ENCODE data around the gene ADM. TPM values are rescaled to one million over a fixed set of nuclear protein-coding genes. Genes with fewer than 3 reads are reported as not detected.

Gene ADM
- polyA plus RNA-seq, 4 donors: 8.0 to 36.3 (median 28.7) TPM

DNA sequence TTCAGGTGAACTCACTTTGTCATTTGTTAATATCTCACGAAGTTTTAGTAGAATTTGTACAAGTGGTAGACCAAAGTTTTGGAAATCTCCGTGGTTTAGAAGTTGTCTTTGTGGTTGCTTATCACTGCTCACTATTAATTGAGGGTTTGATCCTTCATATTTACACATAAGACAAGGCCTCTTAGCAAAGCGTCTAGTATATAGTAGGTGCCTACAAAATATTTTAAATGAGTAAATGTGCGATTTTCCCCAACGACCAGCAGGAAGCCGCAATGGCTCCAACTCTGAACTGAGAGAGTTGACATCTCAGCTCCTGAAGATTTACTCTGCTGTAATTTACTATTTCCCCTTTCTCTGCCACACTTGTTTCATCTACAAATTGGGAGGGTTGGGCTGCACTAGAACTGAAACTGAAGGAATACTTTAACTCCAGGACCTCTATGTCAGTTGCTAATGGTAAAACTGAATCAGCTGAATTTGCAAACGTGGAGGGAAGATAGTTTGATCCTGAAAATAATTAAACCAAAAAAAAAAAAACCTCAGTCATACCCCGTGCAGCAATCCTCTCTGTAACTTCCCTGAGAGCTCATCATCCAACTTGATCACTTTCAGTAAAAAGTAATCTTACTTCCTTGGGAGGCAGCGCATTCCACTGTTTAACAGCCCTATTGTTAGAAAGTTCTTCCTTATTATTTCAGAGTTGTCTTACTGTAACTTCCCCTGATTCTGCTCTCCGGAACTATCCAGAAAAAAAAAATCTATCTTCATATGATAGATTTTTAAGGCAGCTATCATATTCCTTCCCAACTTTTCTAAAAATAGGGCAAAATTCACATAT lies 9.6 kb upstream of the ADM start:
- H3K27me3 ChIP-seq (ENCODE audit: control insufficient read depth in 3 of 3, insufficient read depth in 3 of 3, low read length in 3 of 3): no peaks in the 10 kb centered on the region
- H3K36me3 ChIP-seq (ENCODE audit: control insufficient read depth in 3 of 3, insufficient read depth in 2 of 3, low read depth in 1 of 3, low read length in 3 of 3): peaks cover 0 to 1% (median 0%) of the 10 kb centered on the region in 3 donors
- DNase-seq: no peak
- H3K4me3 ChIP-seq (ENCODE audit: low read depth in 1 of 3, low read length in 3 of 3): peak overlapping the region in 2 of 3 donors; percentile 80 to 92
- peak overlapping the region in 2 of 3 donors; percentile 91 to 98 for H3K27ac ChIP-seq (ENCODE audit: low read depth in 1 of 3, low read length in 2 of 3)
- WGBS, 3 donors: 23 to 34% (median 28%) methylated on average over 10 of the region's 10 CpGs
- H3K4me1 ChIP-seq (ENCODE audit: control insufficient read depth in 3 of 3, insufficient read depth in 2 of 3, low read depth in 1 of 3, low read length in 2 of 3): peaks cover 0 to 30% (median 0%) of the 10 kb centered on the region in 3 donors
- H3K9me3 ChIP-seq (ENCODE audit: control insufficient read depth in 2 of 2, insufficient read depth in 1 of 2, low read depth in 1 of 2, low read length in 1 of 2): no peaks in the 10 kb centered on the region
- FAIRE-seq: no peak

DNA sequence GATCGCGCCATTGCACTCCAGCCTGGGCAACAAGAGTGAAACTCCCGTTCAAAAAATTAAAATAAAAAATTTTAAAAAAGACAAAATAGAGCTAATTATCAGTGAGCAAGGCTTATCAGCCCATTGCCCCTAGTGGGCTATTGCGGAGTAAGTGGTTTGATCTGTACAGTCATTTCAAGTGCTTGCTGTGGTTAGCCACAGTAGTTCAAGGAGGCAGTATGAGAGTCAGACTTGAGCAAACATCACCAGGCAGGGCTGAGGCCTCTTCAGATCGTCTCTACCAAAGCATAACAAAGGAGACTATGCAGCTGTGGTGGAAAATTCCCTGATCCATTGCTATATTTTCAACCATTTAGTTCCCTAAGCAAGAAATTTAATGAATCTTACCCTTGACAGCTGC lies 6.5 kb upstream of the ADM start:
- peak in 1 of 2 donors; percentile 31 for DNase-seq
- no peaks in the 10 kb centered on the region for H3K9me3 ChIP-seq (ENCODE audit: control insufficient read depth in 2 of 2, insufficient read depth in 1 of 2, low read depth in 1 of 2, low read length in 1 of 2)
- 73 to 87% (median 81%) methylated on average over 5 of the region's 5 CpGs for WGBS, 3 donors
- H3K36me3 ChIP-seq (ENCODE audit: control insufficient read depth in 3 of 3, insufficient read depth in 2 of 3, low read depth in 1 of 3, low read length in 3 of 3): no peaks in the 10 kb centered on the region
- FAIRE-seq: no peak
- H3K27ac ChIP-seq (ENCODE audit: low read depth in 1 of 3, low read length in 2 of 3): no peak overlapping the region
- H3K27me3 ChIP-seq (ENCODE audit: control insufficient read depth in 3 of 3, insufficient read depth in 3 of 3, low read length in 3 of 3): no peaks in the 10 kb centered on the region
- no peak overlapping the region for H3K4me3 ChIP-seq (ENCODE audit: low read depth in 1 of 3, low read length in 3 of 3)
- H3K4me1 ChIP-seq (ENCODE audit: control insufficient read depth in 3 of 3, insufficient read depth in 2 of 3, low read depth in 1 of 3, low read length in 2 of 3): peaks cover 0 to 15% (median 0%) of the 10 kb centered on the region in 3 donors

DNA sequence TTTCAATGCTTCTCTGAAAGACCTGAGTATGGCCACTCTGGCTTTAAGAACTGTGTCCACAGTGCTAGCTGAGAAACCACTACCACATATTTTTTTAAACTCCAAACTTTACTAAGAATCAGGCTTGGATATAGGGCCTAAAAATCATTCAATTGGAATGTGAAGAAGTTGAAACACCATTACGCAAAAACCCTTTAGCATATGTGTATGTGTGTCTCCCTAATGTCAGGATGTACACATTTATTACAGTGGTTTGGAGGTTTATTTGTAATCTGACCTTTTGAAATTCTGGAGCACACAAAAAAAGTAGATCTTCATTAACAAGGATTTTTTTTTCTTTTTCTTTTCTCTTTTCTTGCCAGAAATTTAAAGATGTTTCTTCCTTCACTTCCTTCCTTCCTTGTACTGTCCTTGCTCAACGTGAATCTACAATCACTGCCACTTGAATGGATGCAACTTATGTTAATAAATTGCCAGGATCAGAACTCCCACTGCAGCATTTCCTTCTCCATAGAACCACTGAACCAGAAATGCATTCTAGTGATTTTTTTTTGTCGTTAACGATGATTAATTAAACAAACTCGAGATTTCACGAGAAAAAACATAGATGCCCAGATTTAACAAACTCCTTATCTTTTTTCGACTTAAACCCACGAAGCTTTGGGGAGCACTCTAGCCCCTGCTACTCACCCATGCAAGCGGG lies 3.1 kb upstream of the ADM start:
- 24 to 51% (median 30%) methylated on average over 9 of the region's 9 CpGs for WGBS, 3 donors
- H3K9me3 ChIP-seq (ENCODE audit: control insufficient read depth in 2 of 2, insufficient read depth in 1 of 2, low read depth in 1 of 2, low read length in 1 of 2): no peaks in the 10 kb centered on the region
- FAIRE-seq (no peak), DNase-seq (no peak)
- no peaks in the 10 kb centered on the region for H3K36me3 ChIP-seq (ENCODE audit: control insufficient read depth in 3 of 3, insufficient read depth in 2 of 3, low read depth in 1 of 3, low read length in 3 of 3)
- peak overlapping the region in 2 of 3 donors; percentile 56 to 79 for H3K4me3 ChIP-seq (ENCODE audit: low read depth in 1 of 3, low read length in 3 of 3)
- H3K27ac ChIP-seq (ENCODE audit: low read depth in 1 of 3, low read length in 2 of 3): peak overlapping the region in 2 of 3 donors; percentile 97 to 99
- H3K4me1 ChIP-seq (ENCODE audit: control insufficient read depth in 3 of 3, insufficient read depth in 2 of 3, low read depth in 1 of 3, low read length in 2 of 3): peaks cover 0 to 17% (median 5%) of the 10 kb centered on the region in 3 donors
- H3K27me3 ChIP-seq (ENCODE audit: control insufficient read depth in 3 of 3, insufficient read depth in 3 of 3, low read length in 3 of 3): peaks cover 0 to 13% (median 0%) of the 10 kb centered on the region in 3 donors

DNA sequence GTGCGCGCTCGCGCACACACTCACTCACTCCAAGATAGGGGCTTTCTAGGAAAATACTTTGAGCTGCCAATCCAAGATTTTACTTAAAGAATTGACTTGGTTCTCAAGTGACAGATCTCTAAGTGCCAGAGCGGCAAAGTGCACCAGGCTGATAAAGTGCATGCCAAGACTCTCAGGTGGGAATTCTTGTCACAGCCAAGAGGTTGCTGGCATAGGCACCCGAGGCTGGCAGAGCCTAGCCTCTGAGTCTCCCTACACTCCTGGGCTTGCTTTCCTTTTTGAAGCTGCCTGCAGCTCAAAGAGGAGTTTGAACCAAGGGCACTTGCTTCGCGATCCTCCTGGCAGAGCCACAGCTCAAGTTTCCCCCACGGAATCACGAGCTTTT lies 2.5 kb upstream of the ADM start:
- FAIRE-seq: no peak
- 13 to 30% (median 14%) methylated on average over 10 of the region's 10 CpGs for WGBS, 3 donors

DNA sequence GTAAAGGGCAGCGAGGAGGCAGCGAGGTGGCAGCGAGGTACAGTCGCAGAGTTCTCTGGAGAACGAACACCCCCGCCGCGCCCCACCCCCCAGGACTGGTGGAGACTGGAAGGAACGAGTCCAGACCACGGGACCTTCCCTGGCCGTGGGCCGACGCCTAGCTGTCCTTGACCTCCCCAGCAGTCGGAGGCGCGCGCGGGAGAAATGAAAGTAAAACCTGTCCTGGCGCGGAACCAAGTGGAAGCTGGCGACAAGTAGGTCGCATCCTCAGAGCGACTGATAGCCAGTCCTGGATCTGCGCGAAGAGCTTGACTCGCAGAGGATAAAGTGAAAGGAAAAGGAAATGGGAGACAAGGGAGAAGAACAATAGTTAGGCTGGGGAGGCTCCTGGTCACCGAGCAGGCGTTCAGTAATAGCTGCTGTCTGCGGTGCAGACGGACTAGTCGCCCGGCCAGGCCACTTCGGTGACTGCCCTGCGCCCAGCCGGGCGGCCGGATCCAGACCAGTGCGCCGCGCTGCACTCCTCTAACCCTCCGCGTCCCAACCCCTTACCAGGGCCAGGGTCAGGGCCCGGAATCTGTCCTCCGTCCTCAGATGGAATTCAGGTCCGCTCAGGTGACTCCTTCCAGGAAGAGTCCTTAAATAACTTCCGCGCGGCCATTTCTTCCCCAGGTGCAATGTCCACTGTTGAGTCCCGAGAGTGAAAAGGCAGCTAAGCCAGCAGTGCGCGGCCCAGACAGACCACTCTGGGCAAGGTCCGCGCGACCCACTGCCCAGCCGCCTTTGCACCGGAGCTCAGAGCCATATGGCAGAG lies 1.9 kb upstream of the ADM start:
- Histone ChIP-seq H3K4me1 (ENCODE audit: control insufficient read depth in 3 of 3, insufficient read depth in 2 of 3, low read depth in 1 of 3, low read length in 2 of 3) (peaks cover 0 to 23% (median 5%) of the 10 kb centered on the region in 3 donors), H3K4me3 (ENCODE audit: low read depth in 1 of 3, low read length in 3 of 3) (peak overlapping the region; percentile 56 to 79 (median 63)), H3K9me3 (ENCODE audit: control insufficient read depth in 2 of 2, insufficient read depth in 1 of 2, low read depth in 1 of 2, low read length in 1 of 2) (no peaks in the 10 kb centered on the region), H3K27ac (ENCODE audit: low read depth in 1 of 3, low read length in 2 of 3) (peak overlapping the region; percentile 89 to 99 (median 97)), H3K36me3 (ENCODE audit: control insufficient read depth in 3 of 3, insufficient read depth in 2 of 3, low read depth in 1 of 3, low read length in 3 of 3) (no peaks in the 10 kb centered on the region), H3K27me3 (ENCODE audit: control insufficient read depth in 3 of 3, insufficient read depth in 3 of 3, low read length in 3 of 3) (peaks cover 0 to 22% (median 0%) of the 10 kb centered on the region in 3 donors)
- DNase-seq (peak; percentile 93), FAIRE-seq (no peak)
- 1% methylated on average over 52 to 56 of the region's 56 CpGs for WGBS, 3 donors

More for the DNA sequence above, 2.5 kb upstream of the ADM start:
- DNase-seq: peak in 1 of 2 donors; percentile 51
- Histone ChIP-seq H3K27me3 (ENCODE audit: control insufficient read depth in 3 of 3, insufficient read depth in 3 of 3, low read length in 3 of 3) (peaks cover 0 to 17% (median 0%) of the 10 kb centered on the region in 3 donors), H3K9me3 (ENCODE audit: control insufficient read depth in 2 of 2, insufficient read depth in 1 of 2, low read depth in 1 of 2, low read length in 1 of 2) (no peaks in the 10 kb centered on the region), H3K27ac (ENCODE audit: low read depth in 1 of 3, low read length in 2 of 3) (peak overlapping the region; percentile 89 to 99 (median 97)), H3K4me1 (ENCODE audit: control insufficient read depth in 3 of 3, insufficient read depth in 2 of 3, low read depth in 1 of 3, low read length in 2 of 3) (peaks cover 0 to 20% (median 5%) of the 10 kb centered on the region in 3 donors), H3K36me3 (ENCODE audit: control insufficient read depth in 3 of 3, insufficient read depth in 2 of 3, low read depth in 1 of 3, low read length in 3 of 3) (no peaks in the 10 kb centered on the region), H3K4me3 (ENCODE audit: low read depth in 1 of 3, low read length in 3 of 3) (peak overlapping the region; percentile 35 to 79 (median 56))

DNA sequence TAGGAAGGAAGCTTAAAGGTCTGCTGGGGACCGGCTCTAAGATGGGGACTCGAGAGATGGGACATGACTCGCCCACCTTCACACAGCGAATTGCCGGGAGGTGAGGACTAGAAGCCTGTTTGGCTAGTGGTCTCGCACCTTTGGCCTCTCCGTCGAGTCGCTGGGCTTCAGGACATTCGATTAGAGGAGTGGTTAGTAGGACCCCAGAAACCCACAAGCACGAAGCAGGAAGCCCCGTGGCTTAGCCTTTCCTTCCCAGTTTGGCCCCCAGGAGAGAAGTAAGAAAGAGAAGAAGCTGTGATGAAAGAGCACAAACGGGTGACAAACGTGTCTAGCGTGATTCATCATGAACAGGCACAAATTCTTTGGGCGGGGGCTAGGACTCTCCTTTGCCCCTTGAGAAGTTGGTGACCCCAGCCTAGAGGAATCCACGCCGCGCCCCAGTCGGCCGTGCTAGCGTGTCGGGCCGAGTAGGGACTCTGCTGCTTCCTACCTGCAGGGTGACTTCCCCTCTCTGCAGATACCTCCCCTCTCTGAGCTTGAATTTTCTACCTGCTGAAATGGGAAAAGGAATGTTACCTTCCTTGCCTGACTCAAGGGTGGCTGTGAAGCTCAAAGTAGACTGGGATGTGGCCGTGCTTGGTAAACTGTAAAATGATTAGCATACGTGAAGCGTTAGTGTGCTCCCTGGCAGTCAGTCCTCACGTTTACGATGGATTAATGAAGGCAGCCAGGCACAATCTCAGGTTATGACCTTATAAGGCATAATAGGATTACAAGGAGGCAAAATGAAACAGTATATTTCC lies 1.1 kb upstream of the ADM start:
- DNase-seq: peak; percentile 73 to 79
- Histone ChIP-seq H3K27ac (ENCODE audit: low read depth in 1 of 3, low read length in 2 of 3) (peak overlapping the region; percentile 89 to 99 (median 97)), H3K9me3 (ENCODE audit: control insufficient read depth in 2 of 2, insufficient read depth in 1 of 2, low read depth in 1 of 2, low read length in 1 of 2) (no peaks in the 10 kb centered on the region), H3K4me3 (ENCODE audit: low read depth in 1 of 3, low read length in 3 of 3) (peak overlapping the region; percentile 56 to 79 (median 63)), H3K4me1 (ENCODE audit: control insufficient read depth in 3 of 3, insufficient read depth in 2 of 3, low read depth in 1 of 3, low read length in 2 of 3) (peaks cover 0 to 28% (median 11%) of the 10 kb centered on the region in 3 donors), H3K27me3 (ENCODE audit: control insufficient read depth in 3 of 3, insufficient read depth in 3 of 3, low read length in 3 of 3) (peaks cover 0 to 22% (median 0%) of the 10 kb centered on the region in 3 donors), H3K36me3 (ENCODE audit: control insufficient read depth in 3 of 3, insufficient read depth in 2 of 3, low read depth in 1 of 3, low read length in 3 of 3) (no peaks in the 10 kb centered on the region)
- 2 to 18% (median 2%) methylated on average over 29 of the region's 29 CpGs for WGBS, 3 donors
- no peak for FAIRE-seq

DNA sequence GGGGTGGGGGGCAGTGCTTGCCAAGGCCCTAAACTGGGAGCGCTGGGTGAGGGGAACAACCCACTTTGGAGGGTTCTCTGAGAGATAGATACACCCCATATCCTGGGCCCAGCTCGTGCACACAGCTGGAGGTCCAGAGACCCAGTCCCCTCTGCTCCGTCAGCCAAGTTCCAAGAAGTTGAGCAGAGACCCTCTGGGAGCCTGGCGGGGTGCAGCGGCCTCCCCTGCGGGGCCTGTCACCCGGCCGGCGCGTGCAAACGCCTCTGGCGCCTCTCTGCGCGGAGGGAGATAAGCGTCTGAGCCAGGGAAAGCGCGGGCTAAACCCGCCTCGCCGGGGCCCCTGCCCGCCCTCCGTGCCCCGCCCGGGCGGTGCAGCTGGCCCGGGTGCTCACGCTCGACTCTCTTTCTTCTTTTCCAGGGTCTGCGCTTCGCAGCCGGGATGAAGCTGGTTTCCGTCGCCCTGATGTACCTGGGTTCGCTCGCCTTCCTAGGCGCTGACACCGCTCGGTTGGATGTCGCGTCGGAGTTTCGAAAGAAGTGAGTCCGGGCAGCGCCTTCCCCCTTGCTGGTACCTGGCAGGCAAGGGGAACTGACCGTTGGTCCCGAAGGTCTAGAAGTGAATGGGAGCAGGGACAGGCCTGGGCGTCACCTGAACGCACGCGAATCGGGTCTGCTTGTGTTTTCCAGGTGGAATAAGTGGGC lies 540 bp downstream of the ADM start:
- no peak for FAIRE-seq
- DNase-seq: peak; percentile 49 to 80
- peak overlapping the region; percentile 54 to 79 (median 56) for H3K4me3 ChIP-seq (ENCODE audit: low read depth in 1 of 3, low read length in 3 of 3)
- 0 to 1% (median 0%) methylated on average over 44 to 51 of the region's 51 CpGs for WGBS, 3 donors
- no peaks in the 10 kb centered on the region for H3K9me3 ChIP-seq (ENCODE audit: control insufficient read depth in 2 of 2, insufficient read depth in 1 of 2, low read depth in 1 of 2, low read length in 1 of 2)
- H3K27me3 ChIP-seq (ENCODE audit: control insufficient read depth in 3 of 3, insufficient read depth in 3 of 3, low read length in 3 of 3): peaks cover 0 to 29% (median 0%) of the 10 kb centered on the region in 3 donors
- H3K36me3 ChIP-seq (ENCODE audit: control insufficient read depth in 3 of 3, insufficient read depth in 2 of 3, low read depth in 1 of 3, low read length in 3 of 3): no peaks in the 10 kb centered on the region
- peaks cover 3 to 31% (median 17%) of the 10 kb centered on the region in 3 donors for H3K4me1 ChIP-seq (ENCODE audit: control insufficient read depth in 3 of 3, insufficient read depth in 2 of 3, low read depth in 1 of 3, low read length in 2 of 3)
- peak overlapping the region; percentile 62 to 97 (median 71) for H3K27ac ChIP-seq (ENCODE audit: low read depth in 1 of 3, low read length in 2 of 3)
